ENCODE data around the gene USP17L19. TPM values are rescaled to one million over a fixed set of nuclear protein-coding genes. Genes with fewer than 3 reads are reported as not detected.
"Not testable (repeated sequence)": the region's sequence is repeated elsewhere in the genome, so short reads cannot be mapped to it uniquely, and the experiment has no call there.

USP17L19 gene
- polyA plus RNA-seq (2013, experiment 1 of 2), result not detected
- polyA plus RNA-seq (2013, experiment 2 of 2), result not detected

DNA sequence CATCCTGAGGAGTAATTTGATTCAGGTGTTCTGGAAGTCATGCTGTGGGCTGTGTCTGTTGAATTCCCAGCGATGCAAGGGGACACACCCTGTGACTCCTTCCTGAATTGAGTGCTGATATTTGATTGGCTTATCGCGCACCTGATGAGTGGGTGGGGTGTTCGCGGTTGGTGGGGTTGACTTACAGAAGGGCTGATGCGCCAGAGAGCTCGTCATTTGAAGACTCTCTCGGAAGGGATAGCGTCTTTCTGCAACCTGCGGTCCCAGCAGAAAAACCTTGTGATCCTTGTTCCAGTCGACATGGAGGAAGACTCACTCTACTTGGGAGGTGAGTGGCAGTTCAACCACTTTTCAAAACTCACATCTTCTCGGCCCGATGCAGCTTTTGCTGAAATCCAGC, at the start of gene USP17L19:
TSS of gene USP17L19 (plus strand) at position 301 of the 400 bp plus-strand sequence. CDS start at position 301, 0 bp downstream.
- not testable (repeated sequence) for H3K18ac ChIP-seq (ENCODE audit: low read length); H3K4me3 ChIP-seq (ENCODE audit: low read length); H3K23ac ChIP-seq (ENCODE audit: low read length); H3K56ac ChIP-seq (ENCODE audit: low read length); H3K79me1 ChIP-seq (ENCODE audit: low read length); H3K4me1 ChIP-seq (ENCODE audit: control insufficient read depth, low read depth, low read length); H3K27me3 ChIP-seq (ENCODE audit: insufficient read depth, low read length, poor library complexity); DNase-seq; H2AK5ac ChIP-seq (ENCODE audit: low read length); H3K27ac ChIP-seq (ENCODE audit: low read depth, low read length); H4K5ac ChIP-seq (ENCODE audit: low read length); H2BK120ac ChIP-seq (ENCODE audit: low read depth, low read length); H2BK15ac ChIP-seq (replicated peaks; ENCODE audit: low read depth); H3K4ac ChIP-seq (ENCODE audit: low read depth, low read length); H3K79me2 ChIP-seq (ENCODE audit: control insufficient read depth, insufficient read depth, low read length); H3K4me2 ChIP-seq (ENCODE audit: low read length); H3K9ac ChIP-seq (ENCODE audit: low read length); H3K36me3 ChIP-seq (ENCODE audit: control insufficient read depth, insufficient read depth, low read length); H2BK5ac ChIP-seq (ENCODE audit: low read length); H4K8ac ChIP-seq (ENCODE audit: low read depth, low read length)
- WGBS (ENCODE audit: extremely low coverage, insufficient coverage, low lambda C conversion rate), result no CpG with 5 or more reads among the region's 13 CpGs

- not testable (repeated sequence) for H3K4ac ChIP-seq (ENCODE audit: low read depth, low read length); H2AK5ac ChIP-seq (ENCODE audit: low read length); H4K8ac ChIP-seq (ENCODE audit: low read depth, low read length); H4K5ac ChIP-seq (ENCODE audit: low read length); H3K36me3 ChIP-seq (ENCODE audit: control insufficient read depth, insufficient read depth, low read length); H2BK15ac ChIP-seq (replicated peaks; ENCODE audit: low read depth); H3K4me1 ChIP-seq (ENCODE audit: control insufficient read depth, low read depth, low read length); H3K79me2 ChIP-seq (ENCODE audit: control insufficient read depth, insufficient read depth, low read length); H3K56ac ChIP-seq (ENCODE audit: low read length); DNase-seq; H3K27me3 ChIP-seq (ENCODE audit: insufficient read depth, low read length, poor library complexity); H3K4me3 ChIP-seq (ENCODE audit: low read length); H3K27ac ChIP-seq (ENCODE audit: low read depth, low read length); H3K4me2 ChIP-seq (ENCODE audit: low read length); H3K9ac ChIP-seq (ENCODE audit: low read length); H2BK5ac ChIP-seq (ENCODE audit: low read length); H2BK120ac ChIP-seq (ENCODE audit: low read depth, low read length); H3K79me1 ChIP-seq (ENCODE audit: low read length); H3K23ac ChIP-seq (ENCODE audit: low read length); H3K18ac ChIP-seq (ENCODE audit: low read length)
- no CpG with 5 or more reads among the region's 13 CpGs for WGBS (ENCODE audit: extremely low coverage, insufficient coverage, low lambda C conversion rate)
Observed at GRCh38 chr4:9210357-9210756, 42.8 kb upstream of the USP17L19 start, which contains the start of gene USP17L10. Gene USP17L10 (plus strand): TSS chr4:9210657. CDS start chr4:9210657, 0 bp downstream.

GRCh38 chr4:9214701-9215100, 38.5 kb upstream of the USP17L19 start:
- not testable (repeated sequence) for H3K4ac ChIP-seq (ENCODE audit: low read depth, low read length); H3K27ac ChIP-seq (ENCODE audit: low read depth, low read length); DNase-seq

GRCh38 chr4:9215105-9215504, 38.1 kb upstream of the USP17L19 start, which contains the start of gene USP17L11:
Gene USP17L11 (plus strand): TSS chr4:9215405. CDS start chr4:9215405, 0 bp downstream.
- not testable (repeated sequence) for H3K4ac ChIP-seq (ENCODE audit: low read depth, low read length); H3K79me1 ChIP-seq (ENCODE audit: low read length); H2BK5ac ChIP-seq (ENCODE audit: low read length); H3K23ac ChIP-seq (ENCODE audit: low read length); H4K8ac ChIP-seq (ENCODE audit: low read depth, low read length); H3K4me2 ChIP-seq (ENCODE audit: low read length); H2BK120ac ChIP-seq (ENCODE audit: low read depth, low read length); H3K4me3 ChIP-seq (ENCODE audit: low read length); DNase-seq; H3K27ac ChIP-seq (ENCODE audit: low read depth, low read length); H2AK5ac ChIP-seq (ENCODE audit: low read length); H3K27me3 ChIP-seq (ENCODE audit: insufficient read depth, low read length, poor library complexity); H4K5ac ChIP-seq (ENCODE audit: low read length); H3K56ac ChIP-seq (ENCODE audit: low read length); H3K36me3 ChIP-seq (ENCODE audit: control insufficient read depth, insufficient read depth, low read length); H3K4me1 ChIP-seq (ENCODE audit: control insufficient read depth, low read depth, low read length); H3K79me2 ChIP-seq (ENCODE audit: control insufficient read depth, insufficient read depth, low read length); H3K9ac ChIP-seq (ENCODE audit: low read length); H2BK15ac ChIP-seq (replicated peaks; ENCODE audit: low read depth); H3K18ac ChIP-seq (ENCODE audit: low read length)
- no CpG with 5 or more reads among the region's 14 CpGs for WGBS (ENCODE audit: extremely low coverage, insufficient coverage, low lambda C conversion rate)

More at GRCh38 chr4:9214701-9215100, 38.5 kb upstream of the USP17L19 start:
- not testable (repeated sequence) for H3K18ac ChIP-seq (ENCODE audit: low read length); H3K79me1 ChIP-seq (ENCODE audit: low read length); H3K4me1 ChIP-seq (ENCODE audit: control insufficient read depth, low read depth, low read length); H2BK120ac ChIP-seq (ENCODE audit: low read depth, low read length); H3K56ac ChIP-seq (ENCODE audit: low read length); H3K4me3 ChIP-seq (ENCODE audit: low read length); H2BK5ac ChIP-seq (ENCODE audit: low read length); H4K8ac ChIP-seq (ENCODE audit: low read depth, low read length); H3K36me3 ChIP-seq (ENCODE audit: control insufficient read depth, insufficient read depth, low read length); H3K79me2 ChIP-seq (ENCODE audit: control insufficient read depth, insufficient read depth, low read length); H2BK15ac ChIP-seq (replicated peaks; ENCODE audit: low read depth); H3K27me3 ChIP-seq (ENCODE audit: insufficient read depth, low read length, poor library complexity); H3K4me2 ChIP-seq (ENCODE audit: low read length); H4K5ac ChIP-seq (ENCODE audit: low read length); H3K9ac ChIP-seq (ENCODE audit: low read length); H3K23ac ChIP-seq (ENCODE audit: low read length); H2AK5ac ChIP-seq (ENCODE audit: low read length)
- WGBS (ENCODE audit: extremely low coverage, insufficient coverage, low lambda C conversion rate), result no CpG with 5 or more reads among the region's 14 CpGs

DNA sequence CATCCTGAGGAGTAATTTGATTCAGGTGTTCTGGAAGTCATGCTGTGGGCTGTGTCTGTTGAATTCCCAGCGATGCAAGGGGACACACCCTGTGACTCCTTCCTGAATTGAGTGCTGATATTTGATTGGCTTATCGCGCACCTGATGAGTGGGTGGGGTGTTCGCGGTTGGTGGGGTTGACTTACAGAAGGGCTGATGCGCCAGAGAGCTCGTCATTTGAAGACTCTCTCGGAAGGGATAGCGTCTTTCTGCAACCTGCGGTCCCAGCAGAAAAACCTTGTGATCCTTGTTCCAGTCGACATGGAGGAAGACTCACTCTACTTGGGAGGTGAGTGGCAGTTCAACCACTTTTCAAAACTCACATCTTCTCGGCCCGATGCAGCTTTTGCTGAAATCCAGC, 33.3 kb upstream of the USP17L19 start, which contains the start of gene USP17L12:
TSS of gene USP17L12 (plus strand) at position 301 of the 400 bp plus-strand sequence. CDS start at position 301, 0 bp downstream.
- H3K4me3 ChIP-seq (ENCODE audit: low read length); H3K36me3 ChIP-seq (ENCODE audit: control insufficient read depth, insufficient read depth, low read length); H3K79me2 ChIP-seq (ENCODE audit: control insufficient read depth, insufficient read depth, low read length); H4K5ac ChIP-seq (ENCODE audit: low read length); H3K4ac ChIP-seq (ENCODE audit: low read depth, low read length); H4K8ac ChIP-seq (ENCODE audit: low read depth, low read length); H3K4me1 ChIP-seq (ENCODE audit: control insufficient read depth, low read depth, low read length); H2BK120ac ChIP-seq (ENCODE audit: low read depth, low read length); H3K79me1 ChIP-seq (ENCODE audit: low read length); H3K9ac ChIP-seq (ENCODE audit: low read length); H3K27ac ChIP-seq (ENCODE audit: low read depth, low read length); H3K27me3 ChIP-seq (ENCODE audit: insufficient read depth, low read length, poor library complexity); H3K56ac ChIP-seq (ENCODE audit: low read length); H3K18ac ChIP-seq (ENCODE audit: low read length); H3K4me2 ChIP-seq (ENCODE audit: low read length); H2AK5ac ChIP-seq (ENCODE audit: low read length); H2BK15ac ChIP-seq (replicated peaks; ENCODE audit: low read depth); DNase-seq; H3K23ac ChIP-seq (ENCODE audit: low read length); H2BK5ac ChIP-seq (ENCODE audit: low read length): not testable (repeated sequence)
- WGBS (ENCODE audit: extremely low coverage, insufficient coverage, low lambda C conversion rate), result no CpG with 5 or more reads among the region's 13 CpGs

DNA sequence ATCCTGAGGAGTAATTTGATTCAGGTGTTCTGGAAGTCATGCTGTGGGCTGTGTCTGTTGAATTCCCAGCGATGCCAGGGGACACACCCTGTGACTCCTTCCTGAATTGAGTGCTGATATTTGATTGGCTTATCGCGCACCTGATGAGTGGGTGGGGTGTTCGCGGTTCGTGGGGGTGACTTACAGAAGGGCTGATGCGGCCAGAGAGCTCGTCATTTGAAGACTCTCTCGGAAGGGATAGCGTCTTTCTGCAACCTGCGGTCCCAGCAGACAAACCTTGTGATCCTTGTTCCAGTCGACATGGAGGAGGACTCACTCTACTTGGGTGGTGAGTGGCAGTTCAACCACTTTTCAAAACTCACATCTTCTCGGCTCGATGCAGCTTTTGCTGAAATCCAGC, 28.6 kb upstream of the USP17L19 start, which contains the start of gene USP17L13:
TSS of gene USP17L13 (plus strand) at position 301 of the 400 bp plus-strand sequence. CDS start at position 301, 0 bp downstream.
- H3K79me1 ChIP-seq (ENCODE audit: low read length); H3K4ac ChIP-seq (ENCODE audit: low read depth, low read length); H3K27ac ChIP-seq (ENCODE audit: low read depth, low read length); H3K56ac ChIP-seq (ENCODE audit: low read length); H3K9ac ChIP-seq (ENCODE audit: low read length); H3K23ac ChIP-seq (ENCODE audit: low read length); H2AK5ac ChIP-seq (ENCODE audit: low read length); H2BK5ac ChIP-seq (ENCODE audit: low read length); H4K8ac ChIP-seq (ENCODE audit: low read depth, low read length); H3K27me3 ChIP-seq (ENCODE audit: insufficient read depth, low read length, poor library complexity); DNase-seq; H3K79me2 ChIP-seq (ENCODE audit: control insufficient read depth, insufficient read depth, low read length); H2BK120ac ChIP-seq (ENCODE audit: low read depth, low read length); H3K36me3 ChIP-seq (ENCODE audit: control insufficient read depth, insufficient read depth, low read length); H3K4me2 ChIP-seq (ENCODE audit: low read length); H3K18ac ChIP-seq (ENCODE audit: low read length); H3K4me1 ChIP-seq (ENCODE audit: control insufficient read depth, low read depth, low read length); H2BK15ac ChIP-seq (replicated peaks; ENCODE audit: low read depth); H3K4me3 ChIP-seq (ENCODE audit: low read length); H4K5ac ChIP-seq (ENCODE audit: low read length): not testable (repeated sequence)
- no CpG with 5 or more reads among the region's 14 CpGs for WGBS (ENCODE audit: extremely low coverage, insufficient coverage, low lambda C conversion rate)

Data from mesendoderm (in vitro differentiated cells).